Sigmoid colon (tissue), 7 donors: ENCODE measurements around the gene ALPK3. TPM values are rescaled to one million over a fixed set of nuclear protein-coding genes. Genes with fewer than 3 reads are reported as not detected.
A peak's percentile ranks its signal among the peaks of the same experiment; 100 is the strongest.

Source experiments
- DNase-seq: peaks from one replicate; pipeline ENCODE4 v3.0.0-alpha.2; 2019
- H3K27ac ChIP-seq, 4 donors: fragments of 200-600 bp; sonication (generic); one replicate each; pipeline ENCODE4 v1.5.1; 2016 to 2019; ENCODE audit warnings: mild to moderate bottlenecking in 1 of 4
- H3K27me3 ChIP-seq, 3 donors: fragments of 200-600 bp; sonication (generic); one replicate each; pipeline ENCODE4 v1.5.1; 2019; ENCODE audit warnings: mild to moderate bottlenecking in 1 of 3
- H3K36me3 ChIP-seq, 4 donors: fragments of 200-600 bp; sonication (generic); one replicate each; pipeline ENCODE4 v1.5.1; 2016 to 2019
- H3K4me1 ChIP-seq, 4 donors: fragments of 200-600 bp; sonication (generic); one replicate each; pipeline ENCODE4 v1.5.1; 2017 to 2019
- H3K4me3 ChIP-seq, 4 donors: fragments of 200-600 bp; sonication (generic); one replicate each; pipeline ENCODE4 v1.5.1; 2017 to 2019; ENCODE audit warnings: mild to moderate bottlenecking in 2 of 4, moderate library complexity in 1 of 4
- H3K9me3 ChIP-seq, 4 donors: fragments of 200-600 bp in 3 of 4; sonication (generic) in 3 of 4; one replicate each; pipeline versions ENCODE4 v1.5.1 to v1.6.1; 2013 to 2019
- CTCF ChIP-seq, 4 experiments: fragments of 450-650 bp in 3 of 4; fragments of 200-600 bp in 1 of 4; IDR thresholded peaks; one replicate each; pipeline ENCODE4 v1.5.1; 2016 to 2019; ENCODE audit warnings: antibody characterized with exemption in 4 of 4, mild to moderate bottlenecking in 3 of 4, moderate library complexity in 2 of 4
- EP300 ChIP-seq, 4 donors: sonication (generic); formaldehyde crosslinking; IDR thresholded peaks; one replicate each; pipeline ENCODE4 v1.6.1; 2017; ENCODE audit warnings: antibody characterized with exemption in 4 of 4
- POLR2A ChIP-seq, 2 donors: fragments of 450-650 bp; IDR thresholded peaks; one replicate each; pipeline ENCODE4 v1.6.1; 2016; ENCODE audit warnings: antibody characterized with exemption in 2 of 2, mild to moderate bottlenecking in 2 of 2, moderate library complexity in 2 of 2
- POLR2AphosphoS5 ChIP-seq, 4 donors: sonication (generic); formaldehyde crosslinking; IDR thresholded peaks; one replicate each; pipeline ENCODE4 v1.6.1; 2017; ENCODE audit warnings: antibody characterized with exemption in 4 of 4
- WGBS, 2 donors: extraction: QIAGEN DNeasy Blood & Tissue Kit; methylation state at CpG; one replicate each; pipeline ENCODE4 v1.1.7; 2013; 5-methylcytosine and 5-hydroxymethylcytosine counted together
- intact Hi-C: fragments of 100-400 bp; cut with DNase I; formaldehyde crosslinking; loops from one replicate; pipeline ENCODE4 v1.15.1; 2023
- polyA plus RNA-seq, 3 donors: library from polyadenylated mRNA; stranded (reverse); fragments of 200-250 nt; gene quantifications; one replicate each; pipeline ENCODE4 v1.2.3, GENCODE V29; 2013
- total RNA-seq, 4 donors: library from RNA; depleted of rRNA; stranded (reverse); fragments of >200 nt; gene quantifications; one replicate each; pipeline ENCODE4 v1.1.0, GENCODE V29; 2016
- donor health status: healthy with polysubstance abuse.
- donor health status: Bipolar disorder and iron deficiency.
- donor health status: healthy.

The ALPK3 gene
- total and polyA plus RNA-seq, 7 donors: under 0.01 to 41.0 (median 3.9) TPM

- peaks cover 0 to 36% (median 34%) of the 10 kb centered on the region in 4 donors for H3K4me1 ChIP-seq
- 83 to 87% methylated on average over 10 of the region's 10 CpGs for WGBS, 2 donors
- H3K4me3 ChIP-seq: no peak overlapping the region
- no peak overlapping the region for H3K27ac ChIP-seq
- no peaks in the 10 kb centered on the region for H3K9me3 ChIP-seq
- TF ChIP-seq POLR2AphosphoS5 (IDR thresholded peaks at IDR 0.05) (no peak), EP300 (IDR thresholded peaks at IDR 0.05) (no peak), CTCF (IDR thresholded peaks at IDR 0.05) (no peak)
- intact Hi-C loops: loop anchor here (5.0 kb wide), 1 partner anchor 163 kb away; the partner anchor contains the start of gene WDR73
- no peak for DNase-seq
- no peaks in the 10 kb centered on the region for H3K27me3 ChIP-seq
- H3K36me3 ChIP-seq: no peaks in the 10 kb centered on the region
Measured at GRCh38 chr15:84814916-84815315, 2.2 kb upstream of the ALPK3 start.

- Histone ChIP-seq H3K4me1 (peaks cover 0 to 58% (median 50%) of the 10 kb centered on the region in 4 donors), H3K4me3 (peak overlapping the region; percentile 32 to 66 (median 50)), H3K36me3 (no peaks in the 10 kb centered on the region), H3K27me3 (no peaks in the 10 kb centered on the region), H3K27ac (peak overlapping the region; percentile 76 to 94 (median 86)), H3K9me3 (no peaks in the 10 kb centered on the region)
- TF ChIP-seq EP300 (IDR thresholded peaks at IDR 0.05) (no peak), CTCF (IDR thresholded peaks at IDR 0.05) (peak in 1 of 4 experiments; percentile 17)
- intact Hi-C loops: loop anchor here (2.0 to 5.0 kb wide), 2 partner anchors 69 to 165 kb away; partner anchors contain the start of genes WDR73 and ZNF592
- no peak for DNase-seq
- 31 to 38% methylated on average over 27 of the region's 27 CpGs for WGBS, 2 donors
Measured at GRCh38 chr15:84817466-84818081, 418 bp downstream of the ALPK3 start.

GRCh38 chr15:84818261-84819131, 1.3 kb downstream of the ALPK3 start:
- DNase-seq: no peak
- intact Hi-C loops: loop anchor here (5.0 kb wide), 1 partner anchor 166 kb away; the partner anchor contains the start of gene WDR73
- Histone ChIP-seq H3K4me1 (peaks cover 0 to 67% (median 56%) of the 10 kb centered on the region in 4 donors), H3K4me3 (peak overlapping the region in 3 of 4 donors; percentile 44 to 66 (median 55)), H3K27ac (peak overlapping the region; percentile 76 to 94 (median 86)), H3K9me3 (no peaks in the 10 kb centered on the region), H3K27me3 (no peaks in the 10 kb centered on the region), H3K36me3 (no peaks in the 10 kb centered on the region)
- TF ChIP-seq POLR2AphosphoS5 (IDR thresholded peaks at IDR 0.05) (peak in 1 of 4 donors; percentile 2), POLR2A (IDR thresholded peaks at IDR 0.05) (no peak), EP300 (IDR thresholded peaks at IDR 0.05) (no peak), CTCF (IDR thresholded peaks at IDR 0.05) (no peak)
- WGBS, 2 donors: 72 to 75% methylated on average over 9 of the region's 9 CpGs

GRCh38 chr15:84819291-84819768, 2.2 kb downstream of the ALPK3 start:
- WGBS, 2 donors: 61 to 65% methylated on average over 3 of the region's 3 CpGs
- Histone ChIP-seq H3K27me3 (no peaks in the 10 kb centered on the region), H3K36me3 (no peaks in the 10 kb centered on the region), H3K4me3 (peak overlapping the region in 1 of 4 donors; percentile 5), H3K4me1 (peaks cover 0 to 76% (median 64%) of the 10 kb centered on the region in 4 donors), H3K27ac (peak overlapping the region; percentile 76 to 94 (median 86)), H3K9me3 (no peaks in the 10 kb centered on the region)
- TF ChIP-seq POLR2AphosphoS5 (IDR thresholded peaks at IDR 0.05) (no peak), POLR2A (IDR thresholded peaks at IDR 0.05) (no peak), EP300 (IDR thresholded peaks at IDR 0.05) (no peak), CTCF (IDR thresholded peaks at IDR 0.05) (no peak)
- intact Hi-C loops: loop anchor here (5.0 kb wide), 1 partner anchor 167 kb away; the partner anchor contains the start of gene WDR73
- no peak for DNase-seq
